GM19455 (cell line): ENCODE data around the gene RPRD1B.
A peak's percentile ranks its signal among the peaks of the same experiment; 100 is the strongest.

ENCODE experiments used
- ATAC-seq: cut with Tn5 transposase; IDR thresholded peaks from one replicate; pipeline ENCODE4 v1.9.1; 2021; ENCODE audit not compliant: unreplicated experiment

Gene RPRD1B

GRCh38 chr20:38073307-38074071 lies 39.9 kb downstream of the RPRD1B start:
- no peak for ATAC-seq

- ATAC-seq, result no peak
These were observed 41.8 kb downstream of the RPRD1B start for GRCh38 chr20:38075161-38075998.

- no peak for ATAC-seq
These were observed 43.0 kb downstream of the RPRD1B start for GRCh38 chr20:38076548-38076947.

- ATAC-seq, result no peak
These were observed 44.5 kb downstream of the RPRD1B start for GRCh38 chr20:38078084-38078483.

- no peak for ATAC-seq
These were observed 45.8 kb downstream of the RPRD1B start for GRCh38 chr20:38079353-38079752.

GRCh38 chr20:38081575-38081974 lies 48.0 kb downstream of the RPRD1B start:
- no peak for ATAC-seq

GRCh38 chr20:38082894-38083293 lies 49.3 kb downstream of the RPRD1B start:
- ATAC-seq, result no peak

- ATAC-seq, result no peak
These were observed 49.9 kb downstream of the RPRD1B start for GRCh38 chr20:38083338-38084048.

- ATAC-seq, result no peak
These were observed 50.9 kb downstream of the RPRD1B start for GRCh38 chr20:38084425-38084951.

GRCh38 chr20:38085026-38085425 lies 51.5 kb downstream of the RPRD1B start:
- no peak for ATAC-seq

GRCh38 chr20:38089500-38089899 lies 56.0 kb downstream of the RPRD1B start:
- no peak for ATAC-seq

- ATAC-seq, result no peak
These were observed 56.5 kb downstream of the RPRD1B start for GRCh38 chr20:38090061-38090460.

- peak; percentile 45 for ATAC-seq
These were observed 58.1 kb downstream of the RPRD1B start for GRCh38 chr20:38091441-38092216.

- no peak for ATAC-seq
These were observed 58.8 kb downstream of the RPRD1B start for GRCh38 chr20:38092260-38092857.

- no peak for ATAC-seq
These were observed 59.4 kb downstream of the RPRD1B start for GRCh38 chr20:38092915-38093314.

- ATAC-seq, result no peak
These were observed 60.1 kb downstream of the RPRD1B start for GRCh38 chr20:38093641-38094077.

- ATAC-seq, result peak; percentile 56
These were observed 60.9 kb downstream of the RPRD1B start for GRCh38 chr20:38094373-38094891.

GRCh38 chr20:38095017-38095686 lies 61.6 kb downstream of the RPRD1B start:
- ATAC-seq, result no peak

GRCh38 chr20:38098952-38099351 lies 65.4 kb downstream of the RPRD1B start:
- no peak for ATAC-seq
